ENCODE data around the gene ECM2.

ECM2 gene

DNA sequence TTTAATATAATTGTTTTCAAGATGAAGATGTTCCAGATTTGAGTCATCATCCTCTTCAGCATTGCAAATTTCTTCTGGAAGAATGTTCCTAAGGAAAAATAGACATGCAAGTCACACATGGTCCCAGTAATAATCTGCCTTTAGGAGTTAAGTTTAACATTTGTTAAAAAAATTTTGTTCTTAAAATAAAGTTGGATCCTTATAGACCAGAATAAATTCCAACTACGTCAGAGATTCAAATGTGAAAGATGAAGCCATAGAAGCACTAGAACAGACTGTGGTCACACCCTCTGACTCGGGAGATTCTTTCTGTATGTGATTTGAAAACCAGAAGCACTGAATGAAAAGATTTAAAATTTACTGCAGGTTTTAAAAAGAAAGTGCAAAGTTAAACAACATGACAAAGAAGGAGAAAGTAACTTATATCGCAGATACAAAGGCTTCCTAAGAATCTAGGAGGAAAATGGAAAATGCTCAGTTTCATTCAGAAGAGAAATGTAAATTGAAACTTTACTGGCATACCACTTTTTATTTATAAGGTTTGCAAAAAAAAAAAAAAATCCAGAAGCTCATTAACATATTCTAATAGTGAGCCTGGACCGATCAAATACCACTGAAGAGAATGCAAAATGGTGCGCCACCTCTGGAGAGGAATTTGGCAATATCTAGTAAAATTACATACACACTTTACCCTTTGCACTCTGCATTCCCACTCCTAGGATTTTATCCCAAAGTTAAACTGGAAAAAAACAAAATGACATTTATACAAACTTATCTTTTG lies 39.2 kb downstream of the ECM2 start:
- TF ChIP-seq, protein P1, sequence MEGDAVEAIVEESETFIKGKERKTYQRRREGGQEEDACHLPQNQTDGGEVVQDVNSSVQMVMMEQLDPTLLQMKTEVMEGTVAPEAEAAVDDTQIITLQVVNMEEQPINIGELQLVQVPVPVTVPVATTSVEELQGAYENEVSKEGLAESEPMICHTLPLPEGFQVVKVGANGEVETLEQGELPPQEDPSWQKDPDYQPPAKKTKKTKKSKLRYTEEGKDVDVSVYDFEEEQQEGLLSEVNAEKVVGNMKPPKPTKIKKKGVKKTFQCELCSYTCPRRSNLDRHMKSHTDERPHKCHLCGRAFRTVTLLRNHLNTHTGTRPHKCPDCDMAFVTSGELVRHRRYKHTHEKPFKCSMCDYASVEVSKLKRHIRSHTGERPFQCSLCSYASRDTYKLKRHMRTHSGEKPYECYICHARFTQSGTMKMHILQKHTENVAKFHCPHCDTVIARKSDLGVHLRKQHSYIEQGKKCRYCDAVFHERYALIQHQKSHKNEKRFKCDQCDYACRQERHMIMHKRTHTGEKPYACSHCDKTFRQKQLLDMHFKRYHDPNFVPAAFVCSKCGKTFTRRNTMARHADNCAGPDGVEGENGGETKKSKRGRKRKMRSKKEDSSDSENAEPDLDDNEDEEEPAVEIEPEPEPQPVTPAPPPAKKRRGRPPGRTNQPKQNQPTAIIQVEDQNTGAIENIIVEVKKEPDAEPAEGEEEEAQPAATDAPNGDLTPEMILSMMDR (conservative IDR thresholded peaks at IDR 0.05), result no peak
- no peak for TF ChIP-seq ZFX (IDR thresholded peaks at IDR 0.05)
- H3K27ac ChIP-seq, result no peak overlapping the region

DNA sequence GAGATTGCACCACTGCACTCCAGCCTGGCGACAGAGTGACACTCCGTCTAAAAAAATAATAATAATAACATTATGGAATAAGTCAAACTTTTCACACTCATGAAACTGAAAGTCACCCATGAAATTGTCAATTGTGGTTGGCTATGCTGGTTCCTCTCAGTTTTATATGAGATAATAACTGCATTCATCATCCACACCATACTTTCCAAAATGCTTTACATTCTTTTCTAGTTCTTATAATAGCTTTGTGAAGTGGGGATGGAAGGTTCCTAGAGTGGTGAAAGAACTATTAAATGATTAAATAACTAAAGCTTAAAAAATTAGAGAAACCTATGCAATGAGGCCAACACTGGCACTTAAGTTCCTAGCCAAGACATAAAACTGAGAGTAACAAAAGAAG lies 40.9 kb downstream of the ECM2 start:
- TF ChIP-seq, protein P1 (conservative IDR thresholded peaks at IDR 0.05), result no peak
- no peak for TF ChIP-seq ZFX (IDR thresholded peaks at IDR 0.05)
- no peak overlapping the region for H3K27ac ChIP-seq

DNA sequence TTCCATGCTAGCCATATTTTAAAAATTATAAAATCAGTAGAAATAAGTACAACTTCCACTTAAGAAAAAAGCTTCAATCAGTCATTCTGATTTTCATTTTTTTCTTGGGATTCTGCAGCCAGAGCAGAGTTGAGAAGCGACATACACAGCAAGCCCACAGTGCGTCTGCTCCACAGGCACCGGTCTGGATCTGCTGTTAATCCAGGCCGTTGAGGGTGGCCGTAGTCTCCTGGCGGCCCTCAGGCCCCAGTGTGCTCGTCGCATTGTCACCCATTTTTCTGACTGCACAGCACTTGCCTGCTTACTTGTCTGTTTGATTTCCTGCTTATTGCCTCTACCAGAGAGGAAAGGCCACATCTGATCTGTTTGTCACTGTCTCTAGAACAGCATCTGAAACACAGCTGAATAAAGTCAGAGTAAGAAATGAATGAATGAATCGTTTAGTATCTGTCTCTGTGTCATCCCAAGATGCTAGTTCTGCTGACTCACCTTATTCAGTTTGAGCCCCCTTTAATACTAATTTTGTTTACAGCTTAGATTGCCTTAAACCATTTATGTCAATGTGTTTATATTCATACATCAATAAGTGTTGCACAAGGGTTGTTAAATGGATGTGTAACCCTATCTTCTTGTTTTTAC lies 41.9 kb downstream of the ECM2 start:
- TF ChIP-seq, protein P1 (conservative IDR thresholded peaks at IDR 0.05), result no peak
- TF ChIP-seq ZFX (IDR thresholded peaks at IDR 0.05), result no peak
- H3K27ac ChIP-seq, result no peak overlapping the region

DNA sequence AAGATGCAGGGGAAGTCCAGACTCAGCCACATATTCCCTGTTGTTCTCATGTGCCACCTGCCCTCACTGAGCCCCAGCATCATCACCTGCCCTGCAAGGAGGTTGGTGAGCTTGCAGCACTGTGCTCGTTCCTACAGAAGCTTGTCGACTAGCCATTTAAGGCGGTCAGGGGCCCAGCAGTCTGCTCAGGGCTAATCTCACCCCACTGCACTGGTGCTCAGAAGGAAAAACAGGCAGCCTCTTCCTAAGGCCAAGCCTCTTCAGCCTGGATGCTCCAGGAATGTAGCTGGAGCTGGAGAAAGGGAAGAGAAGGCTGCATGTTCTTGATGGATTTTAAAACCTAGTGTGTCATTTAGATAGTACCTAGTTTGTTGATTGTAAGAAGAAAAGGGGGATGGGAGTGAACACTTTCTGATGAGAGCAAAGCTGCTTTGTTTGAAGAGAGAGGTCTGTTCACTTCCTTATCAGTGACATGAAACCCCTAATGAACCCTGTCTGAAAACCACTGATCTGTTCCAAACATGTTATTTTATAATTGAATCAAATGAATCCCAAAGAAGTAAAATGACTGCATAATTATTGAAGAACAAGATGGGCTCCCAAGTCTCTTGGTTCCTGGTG lies 42.9 kb downstream of the ECM2 start:
- TF ChIP-seq, protein P1 (conservative IDR thresholded peaks at IDR 0.05), result no peak
- TF ChIP-seq ZFX (IDR thresholded peaks at IDR 0.05), result no peak

DNA sequence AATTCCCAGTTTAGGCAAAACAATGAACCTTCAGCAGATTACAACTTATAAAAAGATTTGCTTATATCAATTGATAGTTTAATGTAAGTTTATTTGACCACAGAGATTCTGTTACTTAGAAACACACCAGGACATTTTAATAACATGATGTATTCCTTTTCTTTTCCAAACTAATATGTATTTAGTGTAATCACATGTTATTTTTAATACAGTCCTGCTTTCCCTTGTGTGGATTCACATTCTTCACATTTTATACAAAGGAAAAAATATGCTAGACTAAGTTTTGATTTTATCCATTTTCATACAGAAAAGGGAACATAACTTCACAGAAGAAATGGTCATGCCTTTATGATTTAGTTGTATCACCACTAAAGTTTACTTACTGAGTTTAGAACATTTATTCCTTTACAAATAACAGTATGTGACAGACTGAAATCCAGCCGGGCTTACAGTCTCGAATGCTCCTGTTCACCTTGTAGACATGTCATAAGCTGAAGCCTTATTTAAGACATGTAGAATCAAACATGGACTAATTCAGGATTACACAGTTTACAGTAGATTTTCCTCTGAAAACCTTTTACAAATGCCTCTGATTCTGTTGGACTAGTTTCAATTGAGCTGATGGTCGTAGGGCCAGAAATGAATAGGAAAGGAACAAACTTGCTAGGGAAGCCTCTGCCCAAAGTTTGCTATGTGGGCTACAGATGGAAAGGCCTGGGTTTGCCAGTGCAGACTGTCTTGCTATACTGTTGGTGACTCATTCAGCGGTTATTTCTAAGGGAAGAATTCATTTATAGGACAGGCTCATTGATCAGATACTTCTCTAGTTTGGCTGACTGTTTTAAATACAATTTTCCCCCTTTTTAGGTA lies 46.9 kb downstream of the ECM2 start:
- H3K27ac ChIP-seq, result no peak overlapping the region
- no peak for TF ChIP-seq ZFX (IDR thresholded peaks at IDR 0.05)
- TF ChIP-seq, protein P1 (conservative IDR thresholded peaks at IDR 0.05), result no peak

More for the DNA sequence above, 42.9 kb downstream of the ECM2 start:
- H3K27ac ChIP-seq, result no peak overlapping the region

DNA sequence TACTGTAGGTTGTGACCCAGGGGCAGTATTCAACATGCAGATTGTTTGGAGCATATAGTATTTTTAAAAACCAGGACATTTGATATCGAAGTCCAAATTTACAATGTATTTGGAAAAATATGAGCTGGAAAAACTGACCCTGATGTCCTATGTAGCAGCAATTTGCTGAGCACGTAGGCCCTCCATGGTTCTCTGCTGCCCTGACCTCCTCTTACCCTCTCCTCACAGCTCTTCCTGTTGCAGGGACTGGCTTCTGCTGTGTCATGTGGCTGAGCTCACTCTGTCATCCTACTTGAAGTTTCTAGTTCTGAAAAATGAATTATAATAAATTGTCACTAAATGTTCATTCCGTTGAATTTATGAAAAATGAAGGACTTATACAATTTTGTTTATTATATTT lies 49.4 kb downstream of the ECM2 start:
- TF ChIP-seq, protein P1 (conservative IDR thresholded peaks at IDR 0.05), result no peak
- TF ChIP-seq ZFX (IDR thresholded peaks at IDR 0.05), result no peak
- H3K27ac ChIP-seq, result no peak overlapping the region
